ENCODE measurements around the gene CAMK1G. TPM values are rescaled to one million over a fixed set of nuclear protein-coding genes. Genes with fewer than 3 reads are reported as not detected.

The CAMK1G gene
- total RNA-seq, 1 experiment from 2014 or later: not detected

DNA sequence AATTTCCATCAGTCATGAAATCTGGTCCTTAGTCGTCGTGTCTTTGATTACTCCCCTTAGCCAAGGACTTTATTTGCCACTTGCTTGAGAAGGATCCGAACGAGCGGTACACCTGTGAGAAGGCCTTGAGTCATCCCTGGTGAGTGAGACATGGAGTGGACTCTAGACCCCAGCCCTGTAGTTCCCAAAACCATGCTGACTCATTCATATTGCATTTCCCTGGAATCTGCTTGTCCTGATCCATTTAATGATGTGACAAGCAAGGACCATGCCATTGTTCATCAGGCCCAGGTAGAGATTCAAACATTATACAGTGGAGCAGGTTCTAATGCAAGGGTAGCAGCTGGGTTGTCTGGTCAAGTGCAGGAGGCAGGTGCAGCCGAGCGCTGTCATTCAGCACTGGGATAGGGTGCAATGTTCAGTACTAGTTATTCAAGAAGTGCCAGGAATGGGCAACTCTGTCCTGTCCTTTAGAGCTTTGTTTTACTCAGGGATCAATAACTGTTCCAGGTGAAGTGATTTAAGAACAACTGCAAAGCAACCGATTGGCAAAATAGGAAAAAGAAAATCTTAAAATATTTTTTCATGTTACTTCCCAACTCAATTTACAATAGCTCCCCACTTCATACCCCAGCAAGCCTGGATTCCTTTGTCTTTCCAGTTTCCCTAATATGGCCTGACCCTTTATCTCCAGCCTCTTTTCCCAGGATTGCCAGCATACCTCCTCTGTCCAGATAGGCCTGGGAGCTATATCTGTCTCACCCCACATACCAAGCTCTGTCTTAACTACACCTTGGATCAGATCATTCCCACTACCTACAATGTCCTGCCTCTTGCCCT lies 26.5 kb downstream of the CAMK1G start:
- Histone ChIP-seq H3K9me3 (ENCODE audit: insufficient read depth, low read depth) (no peaks in the 10 kb centered on the region), H3K4me3 (no peak overlapping the region), H3K36me3 (ENCODE audit: low read depth) (no peaks in the 10 kb centered on the region), H3K4me2 (no peak overlapping the region), H3K27ac (no peak overlapping the region), H3K4me1 (replicated peaks; ENCODE audit: insufficient read depth) (peaks cover 10% of the 10 kb centered on the region; the same call in 1 of the 2 replicates), H3K79me2 (ENCODE audit: low read depth) (no peaks in the 10 kb centered on the region), H3F3A (ENCODE audit: insufficient read depth, low read depth) (peaks cover 5% of the 10 kb centered on the region; the same call in 1 of the 2 replicates), H3K9me2 (ENCODE audit: insufficient read depth) (no peaks in the 10 kb centered on the region), H2AFZ (no peak overlapping the region), H3K27me3 (ENCODE audit: insufficient read depth, low read depth) (no peaks in the 10 kb centered on the region), H4K20me1 (ENCODE audit: insufficient read depth) (no peaks in the 10 kb centered on the region)
- BruUV-seq (replicated peaks): no TSS peak
- ChIA-PET CTCF (no interaction called here), POLR2A (ENCODE audit: unreplicated experiment) (interaction anchor here (0.6 kb wide), 2 partner anchors 32 to 118 kb away, joined by 3 to 4 read pairs; no protein-coding TSS in a partner anchor)
- intact Hi-C loops (cut with micrococcal nuclease; ENCODE audit: unreplicated experiment): no loop called here
- no peak for TF ChIP-seq EZH2 (IDR thresholded peaks at IDR 0.05; ENCODE audit: low read depth)
- TF ChIP-seq, protein P1, sequence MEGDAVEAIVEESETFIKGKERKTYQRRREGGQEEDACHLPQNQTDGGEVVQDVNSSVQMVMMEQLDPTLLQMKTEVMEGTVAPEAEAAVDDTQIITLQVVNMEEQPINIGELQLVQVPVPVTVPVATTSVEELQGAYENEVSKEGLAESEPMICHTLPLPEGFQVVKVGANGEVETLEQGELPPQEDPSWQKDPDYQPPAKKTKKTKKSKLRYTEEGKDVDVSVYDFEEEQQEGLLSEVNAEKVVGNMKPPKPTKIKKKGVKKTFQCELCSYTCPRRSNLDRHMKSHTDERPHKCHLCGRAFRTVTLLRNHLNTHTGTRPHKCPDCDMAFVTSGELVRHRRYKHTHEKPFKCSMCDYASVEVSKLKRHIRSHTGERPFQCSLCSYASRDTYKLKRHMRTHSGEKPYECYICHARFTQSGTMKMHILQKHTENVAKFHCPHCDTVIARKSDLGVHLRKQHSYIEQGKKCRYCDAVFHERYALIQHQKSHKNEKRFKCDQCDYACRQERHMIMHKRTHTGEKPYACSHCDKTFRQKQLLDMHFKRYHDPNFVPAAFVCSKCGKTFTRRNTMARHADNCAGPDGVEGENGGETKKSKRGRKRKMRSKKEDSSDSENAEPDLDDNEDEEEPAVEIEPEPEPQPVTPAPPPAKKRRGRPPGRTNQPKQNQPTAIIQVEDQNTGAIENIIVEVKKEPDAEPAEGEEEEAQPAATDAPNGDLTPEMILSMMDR (conservative IDR thresholded peaks at IDR 0.05): no peak
- DNase-seq: no peak

DNA sequence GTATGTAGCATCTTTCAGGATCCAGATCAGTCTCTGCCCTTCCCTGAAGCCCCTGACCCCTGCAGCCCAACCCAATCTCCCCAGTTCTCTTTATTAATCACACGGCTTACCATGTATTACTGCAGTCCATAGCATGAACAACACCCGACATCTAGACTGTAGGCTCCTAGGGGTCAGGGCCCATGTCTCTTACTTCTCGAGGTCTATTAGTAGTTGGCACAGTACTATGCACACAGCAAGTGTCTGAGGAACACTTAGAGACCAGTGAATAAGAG lies 27.1 kb downstream of the CAMK1G start:
- no peaks in the 10 kb centered on the region for H3K9me3 ChIP-seq (ENCODE audit: insufficient read depth, low read depth)
- no peaks in the 10 kb centered on the region for H3K9me2 ChIP-seq (ENCODE audit: insufficient read depth)
- no peaks in the 10 kb centered on the region for H3K27me3 ChIP-seq (ENCODE audit: insufficient read depth, low read depth)
- ChIA-PET CTCF (no interaction called here), POLR2A (ENCODE audit: unreplicated experiment) (interaction anchor here (0.6 kb wide), 2 partner anchors 31 to 118 kb away, joined by 3 to 4 read pairs; no protein-coding TSS in a partner anchor)
- TF ChIP-seq, protein P1 (conservative IDR thresholded peaks at IDR 0.05): no peak
- TF ChIP-seq EZH2 (IDR thresholded peaks at IDR 0.05; ENCODE audit: low read depth): no peak
- intact Hi-C loops (cut with micrococcal nuclease; ENCODE audit: unreplicated experiment): no loop called here
- no peak for DNase-seq
- no peak overlapping the region for H3K27ac ChIP-seq
- H4K20me1 ChIP-seq (ENCODE audit: insufficient read depth): no peaks in the 10 kb centered on the region
- H3F3A ChIP-seq (ENCODE audit: insufficient read depth, low read depth): peaks cover 5% of the 10 kb centered on the region; the same call in 1 of the 2 replicates
- H3K79me2 ChIP-seq (ENCODE audit: low read depth): no peaks in the 10 kb centered on the region
- no TSS peak for BruUV-seq (replicated peaks)
- H3K36me3 ChIP-seq (ENCODE audit: low read depth): no peaks in the 10 kb centered on the region
- no peak overlapping the region for H3K4me3 ChIP-seq
- H3K4me1 ChIP-seq (replicated peaks; ENCODE audit: insufficient read depth): peaks cover 10% of the 10 kb centered on the region; the same call in 1 of the 2 replicates
- H3K4me2 ChIP-seq: no peak overlapping the region
- H2AFZ ChIP-seq: no peak overlapping the region

DNA sequence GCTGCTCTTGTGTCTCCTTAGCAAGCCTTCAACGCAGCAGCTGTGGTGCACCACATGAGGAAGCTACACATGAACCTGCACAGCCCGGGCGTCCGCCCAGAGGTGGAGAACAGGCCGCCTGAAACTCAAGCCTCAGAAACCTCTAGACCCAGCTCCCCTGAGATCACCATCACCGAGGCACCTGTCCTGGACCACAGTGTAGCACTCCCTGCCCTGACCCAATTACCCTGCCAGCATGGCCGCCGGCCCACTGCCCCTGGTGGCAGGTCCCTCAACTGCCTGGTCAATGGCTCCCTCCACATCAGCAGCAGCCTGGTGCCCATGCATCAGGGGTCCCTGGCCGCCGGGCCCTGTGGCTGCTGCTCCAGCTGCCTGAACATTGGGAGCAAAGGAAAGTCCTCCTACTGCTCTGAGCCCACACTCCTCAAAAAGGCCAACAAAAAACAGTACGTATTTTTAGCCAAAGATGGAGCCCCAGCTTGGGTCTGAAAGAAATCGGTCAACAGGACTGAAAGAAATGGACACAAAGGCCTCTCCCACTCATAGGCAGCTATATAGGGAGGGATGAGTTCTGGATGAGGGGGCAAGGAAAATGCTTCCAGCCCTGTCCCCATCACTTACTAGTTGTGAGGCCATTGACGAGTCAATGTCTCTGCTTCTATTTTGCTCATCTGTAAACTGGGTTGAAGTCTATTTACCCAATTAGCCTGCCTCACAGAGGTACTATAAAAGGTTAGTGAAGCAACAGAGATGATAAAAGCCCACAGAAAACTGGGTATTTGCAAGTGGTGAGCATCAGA lies 28.5 kb downstream of the CAMK1G start:
- Histone ChIP-seq H3K4me3 (no peak overlapping the region), H3K4me1 (replicated peaks; ENCODE audit: insufficient read depth) (peaks cover 9% of the 10 kb centered on the region; the same call in 1 of the 2 replicates), H3K36me3 (ENCODE audit: low read depth) (peaks cover 12% of the 10 kb centered on the region; the same call in 1 of the 2 replicates), H3K9me3 (ENCODE audit: insufficient read depth, low read depth) (no peaks in the 10 kb centered on the region), H3K27ac (no peak overlapping the region), H3K4me2 (no peak overlapping the region), H3K9me2 (ENCODE audit: insufficient read depth) (no peaks in the 10 kb centered on the region), H3F3A (ENCODE audit: insufficient read depth, low read depth) (peaks cover 3% of the 10 kb centered on the region; the same call in 1 of the 2 replicates), H2AFZ (no peak overlapping the region), H3K79me2 (ENCODE audit: low read depth) (no peaks in the 10 kb centered on the region), H4K20me1 (ENCODE audit: insufficient read depth) (no peaks in the 10 kb centered on the region), H3K27me3 (ENCODE audit: insufficient read depth, low read depth) (no peaks in the 10 kb centered on the region)
- ChIA-PET CTCF (no interaction called here), POLR2A (ENCODE audit: unreplicated experiment) (no interaction called here)
- TF ChIP-seq, protein P1 (conservative IDR thresholded peaks at IDR 0.05): no peak
- TF ChIP-seq EZH2 (IDR thresholded peaks at IDR 0.05; ENCODE audit: low read depth): no peak
- no peak for DNase-seq
- TSS peak; percentile 18 for BruUV-seq (replicated peaks)
- intact Hi-C loops (cut with micrococcal nuclease; ENCODE audit: unreplicated experiment): no loop called here

Measured in PC-9 (cell line).